SW480 (cell line): Measurements from ENCODE around the gene TRIM28.

Source experiments
- DNase-seq: peaks from one replicate; pipeline ENCODE4 v3.0.0-alpha.2; 2016; ENCODE audit warnings: low spot score

TRIM28 gene

DNA sequence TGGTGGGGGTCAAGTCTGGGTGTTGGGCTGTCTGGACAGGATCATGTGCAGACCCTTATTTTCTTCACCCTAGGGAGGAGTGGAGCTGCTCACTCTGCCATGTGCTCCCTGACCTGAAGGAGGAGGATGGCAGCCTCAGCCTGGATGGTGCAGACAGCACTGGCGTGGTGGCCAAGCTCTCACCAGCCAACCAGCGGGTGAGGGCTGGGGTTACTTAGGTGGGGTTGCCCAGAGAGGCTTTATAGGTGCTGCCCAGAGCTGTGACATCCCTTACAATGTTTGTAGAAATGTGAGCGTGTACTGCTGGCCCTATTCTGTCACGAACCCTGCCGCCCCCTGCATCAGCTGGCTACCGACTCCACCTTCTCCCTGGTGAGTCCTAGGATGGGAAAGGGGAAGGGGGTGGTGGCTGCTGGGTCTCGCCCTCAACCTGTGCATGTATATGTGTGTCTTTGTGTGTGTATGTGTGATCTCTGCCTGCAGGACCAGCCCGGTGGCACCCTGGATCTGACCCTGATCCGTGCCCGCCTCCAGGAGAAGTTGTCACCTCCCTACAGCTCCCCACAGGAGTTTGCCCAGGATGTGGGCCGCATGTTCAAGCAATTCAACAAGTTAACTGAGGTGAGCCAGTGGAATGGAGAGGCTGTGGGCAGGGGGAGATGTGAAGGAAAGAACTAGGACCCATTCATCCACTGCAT, 5.9 kb downstream of the TRIM28 start:
- no peak for DNase-seq

DNA sequence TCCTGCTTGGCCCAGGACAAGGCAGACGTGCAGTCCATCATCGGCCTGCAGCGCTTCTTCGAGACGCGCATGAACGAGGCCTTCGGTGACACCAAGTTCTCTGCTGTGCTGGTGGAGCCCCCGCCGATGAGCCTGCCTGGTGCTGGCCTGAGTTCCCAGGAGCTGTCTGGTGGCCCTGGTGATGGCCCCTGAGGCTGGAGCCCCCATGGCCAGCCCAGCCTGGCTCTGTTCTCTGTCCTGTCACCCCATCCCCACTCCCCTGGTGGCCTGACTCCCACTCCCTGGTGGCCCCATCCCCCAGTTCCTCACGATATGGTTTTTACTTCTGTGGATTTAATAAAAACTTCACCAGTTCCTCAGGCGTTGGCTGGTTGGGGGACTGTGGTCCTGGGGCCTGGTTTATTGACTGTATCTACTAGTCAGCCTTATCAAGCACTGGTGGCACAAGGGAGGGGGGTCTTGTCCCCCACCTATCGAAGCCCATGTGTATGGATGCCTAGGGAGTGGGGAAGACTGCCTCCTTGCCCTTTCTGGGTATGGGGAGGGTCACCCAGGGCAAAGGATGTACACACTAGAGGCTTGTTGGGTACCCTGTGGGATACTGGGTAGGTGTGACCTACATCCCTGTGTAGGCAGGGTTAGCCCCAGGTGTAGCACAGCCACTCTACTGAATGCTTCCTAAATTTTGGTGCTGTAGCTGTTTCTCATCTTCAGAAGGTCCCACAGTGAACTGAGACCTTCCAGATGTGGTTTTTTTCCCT, 6.7 kb downstream of the TRIM28 start:
- DNase-seq = no peak

- DNase-seq = no peak
These were observed 7.2 kb downstream of the TRIM28 start for GRCh38 chr19:58551123-58551497.

GRCh38 chr19:58551577-58552471, 8.0 kb downstream of the TRIM28 start:
- no peak for DNase-seq

DNA sequence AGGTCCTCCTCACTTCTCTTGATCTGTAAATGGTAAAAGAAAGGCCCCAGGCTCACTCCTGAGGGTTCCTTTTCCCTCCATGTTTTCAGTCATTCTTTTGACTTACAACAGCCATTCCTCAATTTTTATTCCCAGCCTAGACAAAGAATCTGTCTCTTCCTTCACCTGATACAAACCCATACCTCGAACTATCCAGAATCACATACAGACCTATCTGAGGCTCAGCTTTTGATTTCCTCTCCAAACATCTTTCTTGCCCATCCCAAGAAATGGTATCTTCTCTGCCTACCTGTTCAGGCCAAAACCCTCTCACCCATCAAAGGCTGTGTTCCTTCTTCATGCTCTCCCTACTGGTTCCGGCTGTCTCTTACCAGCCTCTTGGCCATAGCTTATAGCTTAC, 8.8 kb downstream of the TRIM28 start:
- DNase-seq = no peak

- DNase-seq = no peak
These were observed 10.1 kb downstream of the TRIM28 start for GRCh38 chr19:58553799-58554493.

- DNase-seq = peak; percentile 99
These were observed 10.9 kb downstream of the TRIM28 start, which contains the start of gene CHMP2A for GRCh38 chr19:58554494-58555368. TSS of gene CHMP2A (minus strand) at chr19:58555105. CDS start at chr19:58554212, 893 bp downstream.

GRCh38 chr19:58555369-58555885, 11.6 kb downstream of the TRIM28 start:
- DNase-seq = no peak

GRCh38 chr19:58555920-58556621, 12.2 kb downstream of the TRIM28 start:
- DNase-seq = no peak

DNA sequence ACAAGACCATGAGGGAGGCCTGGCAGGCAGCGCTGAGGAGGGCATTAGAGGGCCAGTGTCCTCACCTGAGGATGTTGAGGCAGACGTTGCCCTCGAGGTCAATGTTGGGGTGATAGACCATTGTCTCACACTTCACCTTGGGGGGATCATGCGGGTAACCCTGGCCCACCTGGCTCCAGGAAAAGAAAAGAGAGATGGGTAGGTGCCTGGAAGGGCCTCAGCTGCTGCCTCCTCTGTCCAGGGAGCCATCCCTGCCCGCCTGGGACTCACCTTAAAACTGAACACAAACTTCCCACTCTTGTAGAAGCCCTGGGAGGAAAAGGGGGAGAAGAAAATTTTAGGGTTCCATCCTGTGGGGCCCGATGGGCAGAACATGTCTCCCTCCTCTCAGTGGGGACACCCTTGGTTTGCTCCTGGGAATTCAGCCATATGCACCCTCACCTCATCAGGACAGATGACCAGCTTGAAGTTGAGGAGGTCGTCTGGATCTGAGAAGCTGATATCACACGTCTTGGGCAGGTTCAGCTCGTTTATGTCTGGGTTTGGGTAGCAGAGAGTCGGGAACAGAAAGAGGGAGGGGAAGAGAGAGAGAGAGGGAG, 12.9 kb downstream of the TRIM28 start:
- no peak for DNase-seq

GRCh38 chr19:58557221-58558065, 13.6 kb downstream of the TRIM28 start:
- DNase-seq = no peak

- DNase-seq = peak; percentile 50
These were observed 14.3 kb downstream of the TRIM28 start, which contains the start of gene UBE2M for GRCh38 chr19:58558066-58558622. TSS of gene UBE2M (minus strand) at chr19:58558611. CDS start at chr19:58558381, 230 bp downstream.

DNA sequence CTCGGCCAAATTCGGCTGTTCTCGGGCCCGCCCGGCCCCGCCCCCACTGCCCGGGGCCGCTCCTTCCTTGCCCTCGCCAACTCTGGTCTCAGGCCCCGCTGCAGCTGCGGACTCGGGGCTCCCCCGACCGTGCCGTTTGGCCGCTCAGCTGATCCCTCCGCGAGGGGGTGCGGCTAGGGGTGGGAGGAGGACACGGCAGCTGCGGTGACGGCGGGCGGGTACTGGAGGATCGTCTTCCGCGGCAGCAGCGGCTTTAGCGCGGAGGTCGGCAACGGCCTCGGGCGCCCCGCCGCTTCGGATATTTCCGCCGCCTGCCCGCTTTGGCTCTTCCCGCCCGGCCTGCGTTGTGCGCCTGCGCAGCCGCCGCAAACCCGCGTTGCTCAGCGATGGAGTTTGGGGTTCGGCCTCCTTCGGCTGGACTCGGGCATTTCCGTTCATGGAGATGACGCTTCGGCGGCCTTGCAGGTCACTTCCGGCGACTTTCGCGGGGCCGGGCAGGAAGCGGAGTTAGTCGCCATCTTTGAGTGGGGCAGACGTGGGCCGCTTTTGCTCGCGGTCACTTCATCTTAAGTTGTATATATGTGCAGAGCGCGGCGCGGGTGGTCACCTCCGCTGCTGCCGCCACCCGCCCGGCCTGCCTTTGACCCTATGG, 14.9 kb downstream of the TRIM28 start:
- peak; percentile 99 for DNase-seq

DNA sequence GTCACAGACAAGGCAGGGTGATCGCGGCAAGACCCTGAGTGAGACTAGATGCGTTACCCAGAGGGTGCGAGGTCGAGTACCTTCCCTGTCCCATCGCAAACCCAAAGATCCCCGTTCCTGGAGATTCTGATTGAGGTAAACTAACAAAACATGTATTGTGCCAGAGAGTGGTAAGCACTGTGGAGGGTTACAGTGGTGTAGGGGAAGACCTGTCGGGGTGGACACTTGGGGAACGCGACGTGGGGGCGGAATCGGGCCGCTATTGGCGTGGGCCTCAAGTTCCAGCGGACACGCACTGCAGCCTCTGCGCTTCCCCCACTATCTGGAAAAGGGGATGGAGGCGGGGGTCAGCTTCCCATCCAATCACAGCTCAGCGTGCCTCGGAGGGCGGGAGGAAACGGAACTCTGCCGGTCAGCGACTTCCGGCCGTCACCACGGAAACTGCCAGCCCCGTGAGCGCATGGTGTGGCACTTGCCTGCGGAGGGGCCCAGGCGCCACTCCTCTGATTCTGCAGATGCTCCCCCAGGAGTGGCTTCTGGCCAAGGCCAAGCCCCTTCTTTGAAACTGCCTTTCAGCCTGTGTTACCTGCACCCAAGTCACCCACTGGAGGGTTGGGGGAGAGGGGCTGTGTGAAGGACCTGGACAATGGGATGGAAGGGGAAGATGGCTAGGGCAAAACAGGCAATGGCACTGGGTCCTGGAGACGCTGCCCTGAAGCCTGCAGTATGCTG, 15.6 kb downstream of the TRIM28 start:
- peak; percentile 96 for DNase-seq

DNA sequence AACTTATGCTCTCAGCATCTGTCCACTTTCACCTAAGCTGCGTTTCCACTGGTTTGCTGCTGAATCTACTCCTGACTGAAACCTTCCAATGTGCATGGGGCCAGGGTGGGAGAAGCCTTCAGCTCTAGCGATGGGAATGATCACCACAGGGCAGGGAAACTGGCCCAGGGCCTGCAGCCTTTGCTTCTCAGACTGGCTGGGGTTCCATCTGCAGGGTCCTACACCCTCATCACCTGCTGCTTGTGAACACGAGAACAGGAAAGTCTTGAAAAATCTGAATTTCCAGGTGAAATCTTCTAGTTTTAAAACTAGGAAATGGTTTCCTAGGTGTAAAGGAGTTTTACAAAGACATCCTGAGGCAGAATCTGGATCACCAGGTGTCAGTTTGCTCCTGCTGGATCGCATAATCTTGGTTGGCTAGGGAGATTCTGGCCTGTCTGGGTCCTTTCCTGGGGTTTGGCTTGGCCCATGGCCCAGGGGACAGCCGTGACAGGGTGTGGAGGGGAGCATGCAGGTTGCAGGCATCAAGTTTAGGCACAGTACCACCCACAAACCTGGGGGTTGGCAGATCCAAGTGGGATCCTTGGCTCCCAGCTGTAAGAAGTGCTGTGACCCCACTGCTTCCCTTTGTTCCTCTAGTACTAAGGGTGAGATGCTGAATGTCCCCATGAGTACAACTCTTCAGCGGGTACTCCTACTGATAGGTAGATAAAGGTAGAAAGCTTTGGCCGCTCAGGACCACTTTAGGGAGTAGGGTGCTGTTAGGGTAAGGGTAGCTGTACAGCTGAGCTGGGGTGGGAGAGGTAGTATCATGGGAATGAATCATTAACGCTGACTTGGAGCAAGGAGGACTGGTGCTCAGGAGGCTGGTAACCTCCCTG, 16.4 kb downstream of the TRIM28 start:
- no peak for DNase-seq

GRCh38 chr19:58560921-58561320, 17.1 kb downstream of the TRIM28 start:
- DNase-seq = no peak
